Measurements from ENCODE around the gene MMP23B. TPM values are rescaled to one million over a fixed set of nuclear protein-coding genes. Genes with fewer than 3 reads are reported as not detected.
A peak's percentile ranks its signal among the peaks of the same experiment; 100 is the strongest.

MMP23B gene
- total RNA-seq: 100 to 1,000 TPM in 3 of 7 donors, 10 to 100 TPM in 4; 25.4 to 128 (median 84.8) TPM
- 10 to 100 TPM in 1 of 2 donors, under 1 TPM in 1; 0.88 to 32.9 TPM for polyA plus RNA-seq
- long read RNA-seq, donor 1, partial matches to known transcripts: 3 of 12 reads
- long read RNA-seq, donor 1, other reads (novel, unspliced or antisense): 7 of 12 reads
- long read RNA-seq, donor 2, partial matches to known transcripts: 0 of 1 reads
- long read RNA-seq, donor 2, other reads (novel, unspliced or antisense): 0 of 1 reads
- long read RNA-seq, donor 3, transcript MMP23B-201 (8 exons, 1,326 nt): major isoform, 65 of 182 reads
- long read RNA-seq, donor 3, transcript MMP23B-202 (7 exons, 1,309 nt): minor isoform, 29 of 182 reads
- long read RNA-seq, donor 3, partial matches to known transcripts: 37 of 182 reads
- long read RNA-seq, donor 3, other reads (novel, unspliced or antisense): 49 of 182 reads

DNA sequence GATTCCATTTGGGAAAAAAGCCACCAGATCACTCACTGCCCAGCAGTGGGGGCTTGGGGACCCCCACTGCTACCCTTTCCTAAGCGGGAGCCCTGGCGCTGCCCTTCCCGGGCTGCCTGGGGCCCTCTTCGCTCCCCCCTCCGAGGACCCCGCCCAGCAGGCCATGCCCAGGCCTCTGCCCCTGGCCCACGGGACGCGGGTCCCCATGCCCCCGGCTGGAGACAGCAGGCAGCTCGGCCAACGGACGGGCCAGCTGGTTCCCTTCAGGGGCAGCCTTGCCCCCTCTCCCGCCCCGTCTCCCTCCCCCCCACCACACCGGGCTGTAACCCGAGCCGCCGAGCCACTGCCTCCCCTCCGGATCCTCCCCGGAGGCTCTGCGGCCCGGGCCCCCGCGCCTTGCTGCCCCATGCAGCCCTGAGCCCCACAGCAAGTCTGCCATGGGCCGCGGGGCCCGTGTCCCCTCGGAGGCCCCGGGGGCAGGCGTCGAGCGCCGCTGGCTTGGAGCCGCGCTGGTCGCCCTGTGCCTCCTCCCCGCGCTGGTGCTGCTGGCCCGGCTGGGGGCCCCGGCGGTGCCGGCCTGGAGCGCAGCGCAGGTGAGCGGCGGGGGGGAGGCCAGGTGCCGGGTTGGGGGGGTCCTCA, at the start of gene MMP23B:
Gene MMP23B (plus strand): TSS at position 392 of the 639 bp plus-strand sequence. CDS start 46 bp downstream, at position 438.
- 2 to 3% (median 2%) methylated on average over 5 to 48 of the region's 48 CpGs for WGBS, 3 donors
- Histone ChIP-seq H3K4me1 (ENCODE audit: insufficient read depth) (peaks cover 8% of the 10 kb centered on the region), H3K27me3 (no peaks in the 10 kb centered on the region), H3K9me3 (no peaks in the 10 kb centered on the region), H3K4me3 (no peak within 1 kb of the TSS), H3K27ac (peak within 1 kb of the TSS; percentile 85 to 93), H3K36me3 (no peaks in the 10 kb centered on the region)
- intact Hi-C loops (cut with DNase I): no loop called here
- DNase-seq: peak; percentile 69 to 82 (median 77)
- TF ChIP-seq POLR2A (IDR thresholded peaks at IDR 0.05): no peak
- TF ChIP-seq, protein P1, sequence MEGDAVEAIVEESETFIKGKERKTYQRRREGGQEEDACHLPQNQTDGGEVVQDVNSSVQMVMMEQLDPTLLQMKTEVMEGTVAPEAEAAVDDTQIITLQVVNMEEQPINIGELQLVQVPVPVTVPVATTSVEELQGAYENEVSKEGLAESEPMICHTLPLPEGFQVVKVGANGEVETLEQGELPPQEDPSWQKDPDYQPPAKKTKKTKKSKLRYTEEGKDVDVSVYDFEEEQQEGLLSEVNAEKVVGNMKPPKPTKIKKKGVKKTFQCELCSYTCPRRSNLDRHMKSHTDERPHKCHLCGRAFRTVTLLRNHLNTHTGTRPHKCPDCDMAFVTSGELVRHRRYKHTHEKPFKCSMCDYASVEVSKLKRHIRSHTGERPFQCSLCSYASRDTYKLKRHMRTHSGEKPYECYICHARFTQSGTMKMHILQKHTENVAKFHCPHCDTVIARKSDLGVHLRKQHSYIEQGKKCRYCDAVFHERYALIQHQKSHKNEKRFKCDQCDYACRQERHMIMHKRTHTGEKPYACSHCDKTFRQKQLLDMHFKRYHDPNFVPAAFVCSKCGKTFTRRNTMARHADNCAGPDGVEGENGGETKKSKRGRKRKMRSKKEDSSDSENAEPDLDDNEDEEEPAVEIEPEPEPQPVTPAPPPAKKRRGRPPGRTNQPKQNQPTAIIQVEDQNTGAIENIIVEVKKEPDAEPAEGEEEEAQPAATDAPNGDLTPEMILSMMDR (IDR thresholded peaks at IDR 0.05): no peak
- no peak for TF ChIP-seq EP300 (IDR thresholded peaks at IDR 0.05)

DNA sequence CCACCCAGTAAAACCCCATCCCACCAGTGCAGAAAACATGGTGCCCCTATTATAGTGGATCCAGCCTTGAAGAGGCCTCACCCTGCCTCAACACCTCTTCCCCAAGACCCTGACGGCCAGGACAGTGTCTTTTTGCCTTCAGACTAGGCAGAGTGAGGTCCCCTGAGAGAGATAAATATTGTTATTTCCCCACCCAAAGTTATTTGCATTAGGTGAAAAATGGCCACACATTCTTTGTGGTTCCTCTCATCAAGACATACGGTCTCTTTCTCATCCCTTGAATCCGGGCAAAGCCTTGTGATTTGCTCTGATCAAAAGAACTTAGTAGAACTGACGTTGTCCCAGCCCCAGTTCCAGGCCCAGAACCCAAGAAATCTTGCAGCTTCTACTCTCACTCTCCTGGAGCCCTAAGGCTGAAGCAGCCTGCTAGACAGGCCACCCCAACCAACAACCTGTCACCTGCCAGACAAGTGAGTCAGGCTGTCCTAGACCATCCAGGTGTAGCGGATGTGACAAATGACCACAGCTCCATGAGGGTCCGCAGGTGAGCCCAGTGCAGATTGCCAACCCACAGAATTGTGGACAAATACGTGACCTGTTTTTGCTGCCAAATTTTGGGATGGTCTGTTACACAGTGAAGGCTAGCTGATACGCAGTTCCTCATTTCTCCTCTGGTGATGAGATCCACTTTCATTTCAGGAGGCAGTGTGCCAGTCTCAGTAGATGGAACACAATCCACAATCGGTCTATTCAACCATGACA, 49.2 kb upstream of the MMP23B start:
- H3K4me1 ChIP-seq (ENCODE audit: insufficient read depth): no peaks in the 10 kb centered on the region
- H3K9me3 ChIP-seq: no peaks in the 10 kb centered on the region
- no peak overlapping the region for H3K4me3 ChIP-seq
- no peak overlapping the region for H3K27ac ChIP-seq
- TF ChIP-seq EP300 (IDR thresholded peaks at IDR 0.05) (no peak), POLR2A (IDR thresholded peaks at IDR 0.05) (no peak)
- TF ChIP-seq, protein P1 (IDR thresholded peaks at IDR 0.05): no peak
- H3K27me3 ChIP-seq: no peaks in the 10 kb centered on the region
- intact Hi-C loops (cut with DNase I): no loop called here
- WGBS, 3 donors: 66 to 74% (median 66%) methylated on average over 9 of the region's 9 CpGs
- no peaks in the 10 kb centered on the region for H3K36me3 ChIP-seq
- DNase-seq: no peak

DNA sequence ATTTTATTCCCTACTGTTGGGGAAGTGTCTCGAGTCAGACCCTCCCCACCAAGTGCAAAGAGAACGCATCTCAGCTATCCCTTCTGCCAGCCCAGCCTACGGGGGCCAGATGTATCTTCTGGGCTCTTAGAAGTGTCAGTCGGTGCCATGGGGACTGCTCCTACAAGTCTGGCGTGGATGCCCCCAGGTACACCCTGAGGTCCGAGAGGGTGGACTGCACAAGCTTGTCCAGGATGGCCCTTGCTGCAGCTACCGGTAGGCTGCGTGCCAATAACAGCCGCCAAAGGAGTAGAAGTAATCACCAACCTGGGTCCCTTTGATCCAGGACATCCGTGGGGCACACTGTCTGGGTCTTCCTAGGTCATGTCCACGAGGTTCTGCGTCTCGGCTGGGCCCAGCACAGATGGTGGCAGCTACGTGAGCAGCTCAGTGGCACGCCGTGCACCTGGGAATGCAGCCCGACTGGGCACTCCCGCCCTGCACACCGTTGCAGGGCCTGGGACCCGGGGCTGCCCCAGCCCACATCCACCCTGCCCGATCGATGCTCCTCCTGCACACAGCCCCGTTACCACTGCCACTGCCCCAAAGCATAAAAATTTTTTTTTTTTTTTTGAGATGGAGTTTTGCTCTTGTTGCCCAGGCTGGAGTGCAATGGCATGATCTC, 48.5 kb upstream of the MMP23B start:
- Histone ChIP-seq H3K27me3 (no peaks in the 10 kb centered on the region), H3K4me3 (no peak overlapping the region), H3K36me3 (no peaks in the 10 kb centered on the region), H3K27ac (no peak overlapping the region), H3K9me3 (no peaks in the 10 kb centered on the region), H3K4me1 (ENCODE audit: insufficient read depth) (no peaks in the 10 kb centered on the region)
- TF ChIP-seq, protein P1 (IDR thresholded peaks at IDR 0.05): no peak
- TF ChIP-seq POLR2A (IDR thresholded peaks at IDR 0.05) (no peak), EP300 (IDR thresholded peaks at IDR 0.05) (no peak)
- no peak for DNase-seq
- WGBS, 3 donors: 81 to 82% (median 82%) methylated on average over 17 to 23 of the region's 23 CpGs
- intact Hi-C loops (cut with DNase I): no loop called here

DNA sequence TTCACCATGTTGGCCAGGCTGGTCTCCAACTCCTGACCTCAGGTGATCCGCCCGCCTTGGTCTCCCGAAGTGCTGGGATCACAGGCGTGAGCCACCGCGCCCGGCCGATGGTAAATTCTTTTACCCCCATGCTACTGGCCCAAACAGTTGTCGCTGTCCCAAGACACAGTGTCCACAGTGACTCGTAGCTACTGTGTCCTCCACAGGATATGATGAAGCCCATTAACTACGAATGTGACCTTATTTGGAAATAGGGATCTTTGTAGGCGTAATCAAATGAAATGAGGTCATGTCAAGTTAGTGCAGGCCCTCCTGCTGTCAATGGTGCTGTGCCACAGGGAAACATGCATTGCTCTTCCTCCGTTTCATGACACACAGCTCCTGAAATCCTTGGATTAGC, 40.5 kb upstream of the MMP23B start:
- Histone ChIP-seq H3K4me3 (no peak overlapping the region), H3K27ac (no peak overlapping the region), H3K36me3 (no peaks in the 10 kb centered on the region), H3K9me3 (no peaks in the 10 kb centered on the region), H3K4me1 (ENCODE audit: insufficient read depth) (no peaks in the 10 kb centered on the region), H3K27me3 (no peaks in the 10 kb centered on the region)
- TF ChIP-seq, protein P1 (IDR thresholded peaks at IDR 0.05): no peak
- no peak for TF ChIP-seq EP300 (IDR thresholded peaks at IDR 0.05)
- TF ChIP-seq POLR2A (IDR thresholded peaks at IDR 0.05): no peak
- no peak for DNase-seq
- WGBS, 3 donors: 89 to 92% (median 90%) methylated on average over 13 of the region's 13 CpGs
- intact Hi-C loops (cut with DNase I): no loop called here

Data from ovary (tissue), 10 donors.